HepG2 (cell line): Measurements from ENCODE around the gene SLC6A8. TPM values are rescaled to one million over a fixed set of nuclear protein-coding genes. Genes with fewer than 3 reads are reported as not detected.

Source experiments
- ATAC-seq: fragments of 200-7000 bp; cut with Tn5 transposase; 3 replicates; pipeline ENCODE4 v1.9.1; 2020; ENCODE audit warnings: mild to moderate bottlenecking, moderate library complexity
- BruUV-seq: library from RNA; stranded (reverse); fragments of 400-500 nt; replicated peaks from 2 replicates; lab custom pipeline; 2021; lab: Mats Ljungman, UMichigan
- CTCF ChIA-PET: fragments of 300-600 bp; formaldehyde crosslinking; extraction: SDS; loops from one replicate; lab custom pipeline; 2021; ENCODE audit warnings: low total read pairs, inconsistent platforms, low intra/inter-chr PET ratio; lab: Yijun Ruan, JAX
- POLR2A ChIA-PET: fragments of 350-600 bp; sonication (Branson Sonifier 250); formaldehyde crosslinking; loops from one replicate; lab custom pipeline; 2020; ENCODE audit warnings: antibody characterized with exemption, inconsistent platforms; lab: Yijun Ruan, JAX
- DNase-seq: peaks from one replicate; pipeline ENCODE4 v3.0.0-alpha.2; 2015; ENCODE audit warnings: low spot score
- FAIRE-seq: peaks from 3 replicates; lab custom pipeline; 2011; peaks lifted over from hg19 to GRCh38; lab: Jason Lieb, UNC
- H2AFZ ChIP-seq: one replicate; pipeline ENCODE4 v1.6.1; 2011; ENCODE audit warnings: low read length, inconsistent platforms
- H3K27ac ChIP-seq: fragments of 300-600 bp; 3 replicates; pipeline ENCODE4 v1.8.0; 2011; ENCODE audit warnings: mixed run types, mild to moderate bottlenecking, mixed read lengths, low read length, inconsistent platforms; ENCODE audit not compliant: insufficient read depth; ENCODE audit errors: extremely low read length
- H3K27me3 ChIP-seq, 2 experiments: fragments of 200-600 bp in 1 of 2; 2 replicates in 1 of 2; 3 replicates in 1 of 2; pipeline versions ENCODE4 v1.6.0 to v1.8.0; 2011; ENCODE audit warnings: low read length in 2 of 2, mild to moderate bottlenecking in 2 of 2, moderate library complexity in 2 of 2, inconsistent platforms in 1 of 2; ENCODE audit not compliant: insufficient read depth in 2 of 2, control insufficient read depth in 1 of 2
- H3K36me3 ChIP-seq, 2 experiments: fragments of 200-600 bp in 1 of 2; replicated peaks in 1 of 2; 2 replicates in 1 of 2; 3 replicates in 1 of 2; pipeline versions ENCODE4 v1.5.1 to v1.8.0; 2011; ENCODE audit warnings: low read length in 2 of 2, inconsistent platforms in 1 of 2; ENCODE audit not compliant: insufficient read depth in 2 of 2, control insufficient read depth in 1 of 2
- H3K4me1 ChIP-seq: 2 replicates; pipeline ENCODE4 v1.5.1; 2012; ENCODE audit warnings: low read length, inconsistent platforms; ENCODE audit not compliant: insufficient read depth
- H3K4me2 ChIP-seq: 2 replicates; pipeline ENCODE4 v1.6.0; 2011; ENCODE audit warnings: low read depth, low read length, inconsistent platforms
- H3K4me3 ChIP-seq, 3 experiments: fragments of 200-600 bp in 1 of 3; sonication (generic), shearing (Covaris generic) in 1 of 3; replicated peaks in 1 of 3; 2 replicates each; pipeline ENCODE4 v1.5.1; 2011 to 2016; ENCODE audit warnings: low read length in 3 of 3, inconsistent platforms in 2 of 3, low read depth in 2 of 3, mild to moderate bottlenecking in 2 of 3, control low read depth in 1 of 3, mixed read lengths in 1 of 3; ENCODE audit not compliant: insufficient read depth in 1 of 3
- H3K79me2 ChIP-seq: one replicate; pipeline ENCODE4 v1.6.1; 2011; ENCODE audit warnings: low read length, inconsistent platforms; ENCODE audit not compliant: insufficient read depth
- H3K9ac ChIP-seq: 2 replicates; pipeline ENCODE4 v1.6.0; 2011; ENCODE audit warnings: mild to moderate bottlenecking, low read depth, low read length, inconsistent platforms; ENCODE audit not compliant: insufficient read depth
- H3K9me3 ChIP-seq: 2 replicates; pipeline ENCODE4 v1.5.1; 2012; ENCODE audit warnings: mild to moderate bottlenecking, low read length
- H4K20me1 ChIP-seq: 2 replicates; pipeline ENCODE4 v1.6.0; 2011; ENCODE audit warnings: inconsistent platforms, mild to moderate bottlenecking, low read length, moderate library complexity; ENCODE audit not compliant: insufficient read depth
- AGO1 ChIP-seq: fragments of 200-400 bp; formaldehyde crosslinking; IDR thresholded peaks from 2 replicates; pipeline ENCODE4 v1.6.1; 2017; ENCODE audit warnings: mild to moderate bottlenecking, low read depth, low read length, moderate library complexity; ENCODE audit not compliant: poor library complexity, severe bottlenecking
- DNMT1 ChIP-seq: sonication (generic); formaldehyde crosslinking; IDR thresholded peaks from 2 replicates; pipeline ENCODE4 v1.5.1; 2020; ENCODE audit warnings: mild to moderate bottlenecking, missing genetic modification reagents
- EED ChIP-seq: sonication (generic); formaldehyde crosslinking; IDR thresholded peaks from 2 replicates; pipeline ENCODE4 v1.5.0; 2020; ENCODE audit warnings: mild to moderate bottlenecking, missing genetic modification reagents
- KDM2A ChIP-seq: sonication (generic); formaldehyde crosslinking; IDR thresholded peaks from 2 replicates; pipeline ENCODE4 v1.4.0; 2020; ENCODE audit warnings: low read depth, missing genetic modification reagents, borderline replicate concordance
- RBFOX2 ChIP-seq: fragments of 200-400 bp; formaldehyde crosslinking; IDR thresholded peaks from 2 replicates; pipeline ENCODE4 v1.6.1; 2017; ENCODE audit warnings: low read depth, mild to moderate bottlenecking, low read length
- REPIN1 ChIP-seq: sonication (generic); formaldehyde crosslinking; IDR thresholded peaks from 2 replicates; pipeline ENCODE4 v1.8.0; 2022; ENCODE audit warnings: missing genetic modification reagents, low read depth, mild to moderate bottlenecking, borderline replicate concordance
- ZC3H4 ChIP-seq: sonication (generic); formaldehyde crosslinking; IDR thresholded peaks from 2 replicates; pipeline ENCODE4 v1.4.0; 2020; ENCODE audit warnings: missing genetic modification reagents, borderline replicate concordance
- ZNF343 ChIP-seq: sonication (generic); formaldehyde crosslinking; IDR thresholded peaks from 2 replicates; pipeline ENCODE4 v1.4.0; 2020; ENCODE audit warnings: mild to moderate bottlenecking, missing genetic modification reagents
- ZNF564 ChIP-seq: sonication (generic); formaldehyde crosslinking; IDR thresholded peaks from 2 replicates; pipeline ENCODE4 v1.8.1; 2023; ENCODE audit warnings: mild to moderate bottlenecking, missing genetic modification reagents
- ZNF709 ChIP-seq: sonication (generic); formaldehyde crosslinking; IDR thresholded peaks from 2 replicates; pipeline ENCODE4 v1.5.0; 2020; ENCODE audit warnings: mild to moderate bottlenecking, missing genetic modification reagents
- ZNF768 ChIP-seq: sonication (generic); formaldehyde crosslinking; IDR thresholded peaks from 2 replicates; pipeline ENCODE4 v1.4.0; 2020; ENCODE audit warnings: missing genetic modification reagents
- WGBS: methylation state at CpG from one replicate; pipeline ENCODE4 v1.1.6; 2017; ENCODE audit warnings: low lambda C conversion rate; 5-methylcytosine and 5-hydroxymethylcytosine counted together
- in situ Hi-C: cut with HindIII; loops from 2 replicates; pipeline ENCODE4 v1.10.0; 2017; ENCODE audit warnings: low pct_unique_long_range_greater_than_20kb; ENCODE audit not compliant: extremely low pct_ligation_motif_present
- intact Hi-C: fragments of 100-400 bp; cut with micrococcal nuclease; formaldehyde crosslinking; loops from one replicate; pipeline ENCODE4 v1.10.0; 2022; ENCODE audit not compliant: unreplicated experiment
- polyA plus RNA-seq, 8 experiments: library from polyadenylated mRNA; depleted of rRNA in 3 of 8; stranded (reverse) in 7 of 8; unstranded in 1 of 8; fragments of >200 nt; fragmentation: Illumina TruSeq in 4 of 8; extraction: Trizol in 4 of 8; gene quantifications; 2 replicates each; pipeline versions ENCODE4 v1.2.1 to v1.2.3, GENCODE V29; 2011 to 2016; ENCODE audit warnings: low read depth in 4 of 8, missing spikeins in 1 of 8, mixed read lengths in 1 of 8; ENCODE audit not compliant: insufficient read depth in 1 of 8
- total RNA-seq, 5 experiments: library from RNA; depleted of rRNA; stranded (reverse); fragments of >200 nt; fragmentation: Illumina TruSeq; extraction: Trizol; gene quantifications; 2 replicates each; pipeline ENCODE4 v1.2.3, GENCODE V29; 2016; ENCODE audit warnings: low read depth in 1 of 5
- TF ChIP-seq, protein P1 (sequence below): sonication (generic); formaldehyde crosslinking; conservative IDR thresholded peaks from 2 replicates; pipeline ENCODE4 v1.4.0; 2020; ENCODE audit warnings: missing genetic modification reagents
- TF ChIP-seq, protein P2 (sequence below): sonication (generic); formaldehyde crosslinking; IDR thresholded peaks from 2 replicates; pipeline ENCODE4 v1.4.0; 2020; ENCODE audit warnings: missing genetic modification reagents

SLC6A8 gene
- total and polyA plus RNA-seq, 2 of the 13 experiments (the other 11 are each of a cell fraction or from before 2014, with no cell fraction given), result 13.9 to 176 TPM

DNA sequence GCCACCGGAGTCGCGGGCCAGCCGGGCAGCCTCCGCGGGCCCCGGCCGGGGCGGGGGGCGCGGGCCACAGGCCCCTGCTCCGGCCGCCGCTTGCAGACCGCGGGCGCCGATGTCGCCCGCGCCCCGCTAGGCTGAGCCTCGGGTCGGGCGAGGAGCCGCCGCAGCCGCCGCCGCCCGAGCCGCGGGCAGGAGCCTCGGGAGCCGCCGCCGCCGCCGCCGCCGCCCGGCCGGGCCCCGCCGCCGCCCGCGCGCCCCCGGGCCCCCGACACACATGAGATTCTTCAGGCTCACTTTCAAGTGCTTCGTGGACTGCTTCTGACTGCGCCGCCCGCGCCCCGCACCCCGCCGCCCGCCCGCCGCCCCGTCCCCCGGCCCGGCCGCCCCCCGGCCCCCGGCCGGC, 345 bp downstream of the SLC6A8 start:
- intact Hi-C loops, result no loop called here
- H2AFZ ChIP-seq, result no peak overlapping the region
- peaks cover 34% of the 10 kb centered on the region for H3K4me1 ChIP-seq
- TF ChIP-seq DNMT1 (CRISPR knock-in tag) (no peak), EED (CRISPR knock-in tag) (no peak), RBFOX2 (peak; percentile 40; the same call in 1 of the 2 replicates)
- peaks cover 0 to 3% of the 10 kb centered on the region in 2 experiments; a peak in 2 of 5 replicates for H3K36me3 ChIP-seq
- no peak overlapping the region for H3K27ac ChIP-seq
- no TSS peak for BruUV-seq
- ATAC-seq (no peak), FAIRE-seq (no peak), DNase-seq (no peak)
- H3K4me2 ChIP-seq, result no peak overlapping the region
- H3K9me3 ChIP-seq, result no peaks in the 10 kb centered on the region
- no CpG with 5 or more reads among the region's 69 CpGs for WGBS
- POLR2A ChIA-PET, result interaction anchor here (1.3 to 1.9 kb wide), 3 partner anchors 39 to 78 kb away, joined by 3 to 16 read pairs (median 6); partner anchors contain the start of gene PLXNB3
- H4K20me1 ChIP-seq, result peaks cover 20% of the 10 kb centered on the region
- H3K79me2 ChIP-seq, result peaks cover 20% of the 10 kb centered on the region
- no peak overlapping the region for H3K9ac ChIP-seq
- H3K4me3 ChIP-seq, result no peak overlapping the region; a peak in 2 of 6 replicates
- H3K27me3 ChIP-seq, result no peaks in the 10 kb centered on the region
- in situ Hi-C loops, result no loop called here
- CTCF ChIA-PET, result no interaction called here

DNA sequence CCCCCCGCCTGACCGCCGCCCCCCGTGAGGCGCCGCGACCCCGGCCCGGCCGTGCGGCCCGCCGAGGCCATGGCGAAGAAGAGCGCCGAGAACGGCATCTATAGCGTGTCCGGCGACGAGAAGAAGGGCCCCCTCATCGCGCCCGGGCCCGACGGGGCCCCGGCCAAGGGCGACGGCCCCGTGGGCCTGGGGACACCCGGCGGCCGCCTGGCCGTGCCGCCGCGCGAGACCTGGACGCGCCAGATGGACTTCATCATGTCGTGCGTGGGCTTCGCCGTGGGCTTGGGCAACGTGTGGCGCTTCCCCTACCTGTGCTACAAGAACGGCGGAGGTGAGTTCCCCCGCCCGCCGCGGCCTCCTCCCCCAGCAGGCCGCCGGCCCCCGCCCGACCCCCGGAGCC, 780 bp downstream of the SLC6A8 start:
- Histone ChIP-seq H4K20me1 (peaks cover 22% of the 10 kb centered on the region), H3K9me3 (no peaks in the 10 kb centered on the region), H3K27me3 (no peaks in the 10 kb centered on the region), H3K9ac (peak overlapping the region; percentile 60), H3K4me2 (no peak overlapping the region), H3K79me2 (peaks cover 20% of the 10 kb centered on the region)
- in situ Hi-C loops, result no loop called here
- no peak for DNase-seq
- no TSS peak for BruUV-seq
- ATAC-seq, result no peak
- no peak for FAIRE-seq
- intact Hi-C loops, result no loop called here
- TF ChIP-seq ZNF768 (CRISPR knock-in tag) (no peak), ZNF343 (CRISPR knock-in tag) (no peak), KDM2A (no peak), REPIN1 (no peak), AGO1 (peak; percentile 47), RBFOX2 (peak; percentile 61; the same call in 1 of the 2 replicates), ZNF709 (CRISPR knock-in tag) (no peak), ZC3H4 (CRISPR knock-in tag) (no peak), ZNF564 (CRISPR knock-in tag) (no peak)
- TF ChIP-seq, protein P1, sequence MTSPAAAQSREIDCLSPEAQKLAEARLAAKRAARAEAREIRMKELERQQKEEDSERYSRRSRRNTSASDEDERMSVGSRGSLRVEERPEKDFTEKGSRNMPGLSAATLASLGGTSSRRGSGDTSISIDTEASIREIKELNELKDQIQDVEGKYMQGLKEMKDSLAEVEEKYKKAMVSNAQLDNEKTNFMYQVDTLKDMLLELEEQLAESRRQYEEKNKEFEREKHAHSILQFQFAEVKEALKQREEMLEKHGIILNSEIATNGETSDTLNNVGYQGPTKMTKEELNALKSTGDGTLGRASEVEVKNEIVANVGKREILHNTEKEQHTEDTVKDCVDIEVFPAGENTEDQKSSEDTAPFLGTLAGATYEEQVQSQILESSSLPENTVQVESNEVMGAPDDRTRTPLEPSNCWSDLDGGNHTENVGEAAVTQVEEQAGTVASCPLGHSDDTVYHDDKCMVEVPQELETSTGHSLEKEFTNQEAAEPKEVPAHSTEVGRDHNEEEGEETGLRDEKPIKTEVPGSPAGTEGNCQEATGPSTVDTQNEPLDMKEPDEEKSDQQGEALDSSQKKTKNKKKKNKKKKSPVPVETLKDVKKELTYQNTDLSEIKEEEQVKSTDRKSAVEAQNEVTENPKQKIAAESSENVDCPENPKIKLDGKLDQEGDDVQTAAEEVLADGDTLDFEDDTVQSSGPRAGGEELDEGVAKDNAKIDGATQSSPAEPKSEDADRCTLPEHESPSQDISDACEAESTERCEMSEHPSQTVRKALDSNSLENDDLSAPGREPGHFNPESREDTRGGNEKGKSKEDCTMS (CRISPR knock-in tag), result no peak
- TF ChIP-seq, protein P2, sequence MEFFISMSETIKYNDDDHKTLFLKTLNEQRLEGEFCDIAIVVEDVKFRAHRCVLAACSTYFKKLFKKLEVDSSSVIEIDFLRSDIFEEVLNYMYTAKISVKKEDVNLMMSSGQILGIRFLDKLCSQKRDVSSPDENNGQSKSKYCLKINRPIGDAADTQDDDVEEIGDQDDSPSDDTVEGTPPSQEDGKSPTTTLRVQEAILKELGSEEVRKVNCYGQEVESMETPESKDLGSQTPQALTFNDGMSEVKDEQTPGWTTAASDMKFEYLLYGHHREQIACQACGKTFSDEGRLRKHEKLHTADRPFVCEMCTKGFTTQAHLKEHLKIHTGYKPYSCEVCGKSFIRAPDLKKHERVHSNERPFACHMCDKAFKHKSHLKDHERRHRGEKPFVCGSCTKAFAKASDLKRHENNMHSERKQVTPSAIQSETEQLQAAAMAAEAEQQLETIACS (CRISPR knock-in tag), result no peak
- TF ChIP-seq, all 625 proteins: peak for 2
- Histone ChIP-seq H3K4me1 (peaks cover 32% of the 10 kb centered on the region), H3K27ac (no peak overlapping the region), H3K36me3 (peaks cover 0 to 3% of the 10 kb centered on the region in 2 experiments; a peak in 2 of 5 replicates), H2AFZ (no peak overlapping the region), H3K4me3 (peak overlapping the region in 2 of 3 experiments; percentile 68 to 74; a peak in 3 of 6 replicates)
- ChIA-PET CTCF (no interaction called here), POLR2A (no interaction called here)
- WGBS, result no CpG with 5 or more reads among the region's 57 CpGs
